ENCODE results near the gene WNT8B. TPM values are rescaled to one million over a fixed set of nuclear protein-coding genes. Genes with fewer than 3 reads are reported as not detected.

Gene WNT8B
- total and polyA plus RNA-seq, 10 of the 15 experiments (the other 5 are each of a cell fraction or from before 2014, with no cell fraction given), result not detected

- RAD21 ChIA-PET (ENCODE audit: unreplicated experiment), result no interaction called here
- SMC1A ChIA-PET (ENCODE audit: uncharacterized antibody, unreplicated experiment), result no interaction called here
- Histone ChIP-seq H3K9me3 (replicated peaks; ENCODE audit: control insufficient read depth, insufficient read depth, low read length) (no peaks in the 10 kb centered on the region; the same call in 2 of the 3 replicates), H3K79me2 (ENCODE audit: control insufficient read depth, insufficient read depth, low read length) (no peaks in the 10 kb centered on the region), H3K27ac (ENCODE audit: control insufficient read depth, insufficient read depth) (no peak overlapping the region), H3K27me3 (replicated peaks in 1 of 2; ENCODE audit: control insufficient read depth in 2 of 2, insufficient read depth in 2 of 2, low read length in 1 of 2) (no peaks in the 10 kb centered on the region), H4K20me1 (ENCODE audit: control insufficient read depth, insufficient read depth) (no peaks in the 10 kb centered on the region), H3K4me3 (no peak overlapping the region), H3K36me3 (ENCODE audit: control insufficient read depth in 2 of 2, insufficient read depth in 2 of 2, low read length in 1 of 2) (no peaks in the 10 kb centered on the region), H3K4me2 (ENCODE audit: control insufficient read depth, insufficient read depth) (no peak overlapping the region), H3K4me1 (ENCODE audit: control insufficient read depth, insufficient read depth, low read length) (no peaks in the 10 kb centered on the region), H2AFZ (ENCODE audit: control insufficient read depth, low read depth, low read length) (no peak overlapping the region), H3K9ac (ENCODE audit: control insufficient read depth, insufficient read depth, low read length) (no peak overlapping the region)
- in situ Hi-C loops (cut with MboI) (no loop called here), intact Hi-C loops (cut with micrococcal nuclease; ENCODE audit: unreplicated experiment) (no loop called here)
- CTCF ChIA-PET, result no interaction called here
- no peak for FAIRE-seq
- BruUV-seq (replicated peaks), result no TSS peak
- WGBS (ENCODE audit: insufficient coverage, insufficient replicate concordance, low lambda C conversion rate, missing lambda C conversion rate), result 55% methylated on average over 1 of the region's 1 CpG
- no peak for DNase-seq (ENCODE audit: low read depth, low spot score)
- no peak for ATAC-seq
- TF ChIP-seq RAD51 (IDR thresholded peaks at IDR 0.05), result no peak
- TF ChIP-seq STAT1 (conservative IDR thresholded peaks at IDR 0.05), result no peak
- TF ChIP-seq EED (IDR thresholded peaks at IDR 0.05; ENCODE audit: low read depth), result no peak
- no peak for TF ChIP-seq NFIC (IDR thresholded peaks at IDR 0.05; ENCODE audit: low read depth, low read length)
- no peak for TF ChIP-seq SRF (IDR thresholded peaks at IDR 0.05; ENCODE audit: low read depth in 2 of 2, low read length in 2 of 2)
- TF ChIP-seq CREM (IDR thresholded peaks at IDR 0.05; ENCODE audit: low read depth), result no peak
- TF ChIP-seq WRNIP1 (IDR thresholded peaks at IDR 0.05; ENCODE audit: borderline replicate concordance, low read depth, low read length), result no peak
- TF ChIP-seq BACH1 (IDR thresholded peaks at IDR 0.05; ENCODE audit: borderline replicate concordance), result no peak
- no peak for TF ChIP-seq USF1 (IDR thresholded peaks at IDR 0.05; ENCODE audit: borderline replicate concordance, extremely low read length, insufficient read depth, low read depth, low read length)
- no peak for TF ChIP-seq FOXK2 (IDR thresholded peaks at IDR 0.05)
- no peak for TF ChIP-seq MTA2 (IDR thresholded peaks at IDR 0.05; ENCODE audit: low read depth)
- TF ChIP-seq RELA (IDR thresholded peaks at IDR 0.05; ENCODE audit: borderline replicate concordance, partially characterized antibody), result no peak
- no peak for TF ChIP-seq RB1 (IDR thresholded peaks at IDR 0.05; ENCODE audit: borderline replicate concordance)
- TF ChIP-seq ESRRA (IDR thresholded peaks at IDR 0.05; ENCODE audit: low read length), result no peak
- no peak for TF ChIP-seq ATF2 (IDR thresholded peaks at IDR 0.05; ENCODE audit: low read length)
- no peak for TF ChIP-seq NKRF (conservative IDR thresholded peaks at IDR 0.05)
- no peak for TF ChIP-seq IKZF2 (IDR thresholded peaks at IDR 0.05)
- no peak for TF ChIP-seq KDM1A (IDR thresholded peaks at IDR 0.05; ENCODE audit: borderline replicate concordance)
- no peak for TF ChIP-seq ZNF217 (IDR thresholded peaks at IDR 0.05)
- POLR2A ChIA-PET, result no interaction called here
Observed at GRCh38 chr10:100447663-100448062, 15.1 kb upstream of the WNT8B start.

Data from GM12878 (cell line).